Osteoblast (primary cell): Measurements from ENCODE around the gene SEPTIN12. TPM values are rescaled to one million over a fixed set of nuclear protein-coding genes. Genes with fewer than 3 reads are reported as not detected.

Experiments used
- DNase-seq: peaks from one replicate; pipeline ENCODE4 v3.0.0; 2011; ENCODE audit warnings: low spot score, mixed read lengths; ENCODE audit not compliant: insufficient read length; ENCODE audit errors: missing footprints
- H2AFZ ChIP-seq: 2 replicates; pipeline ENCODE4 v1.6.0; 2011; ENCODE audit warnings: mild to moderate bottlenecking, low read length
- H3K27ac ChIP-seq: 2 replicates; pipeline ENCODE4 v1.5.1; 2011; ENCODE audit warnings: mild to moderate bottlenecking, low read depth, low read length, moderate library complexity
- H3K27me3 ChIP-seq: 2 replicates; pipeline ENCODE4 v1.6.0; 2012; ENCODE audit warnings: mild to moderate bottlenecking, control low read depth, inconsistent platforms, low read length, moderate library complexity; ENCODE audit not compliant: insufficient read depth
- H3K36me3 ChIP-seq: 2 replicates; pipeline ENCODE4 v1.5.1; 2011; ENCODE audit warnings: mild to moderate bottlenecking, low read length, control low read depth, moderate library complexity; ENCODE audit not compliant: insufficient read depth
- H3K4me1 ChIP-seq: 2 replicates; pipeline ENCODE4 v1.5.1; 2011; ENCODE audit warnings: mild to moderate bottlenecking, low read length, control low read depth, moderate library complexity; ENCODE audit not compliant: insufficient read depth
- H3K4me2 ChIP-seq: 2 replicates; pipeline ENCODE4 v1.6.0; 2011; ENCODE audit warnings: mild to moderate bottlenecking, low read length; ENCODE audit not compliant: insufficient read depth
- H3K4me3 ChIP-seq: fragments of 200-600 bp; sonication (generic); 3 replicates; pipeline ENCODE4 v1.5.1; 2012; ENCODE audit warnings: mild to moderate bottlenecking, low read length, inconsistent platforms; ENCODE audit not compliant: insufficient read depth
- H3K79me2 ChIP-seq: 2 replicates; pipeline ENCODE4 v1.6.0; 2012; ENCODE audit warnings: mild to moderate bottlenecking, low read length, control low read depth, inconsistent platforms; ENCODE audit not compliant: insufficient read depth
- H3K9me3 ChIP-seq: 2 replicates; pipeline ENCODE4 v1.5.1; 2011; ENCODE audit warnings: low read depth, low read length, control low read depth
- H4K20me1 ChIP-seq: 2 replicates; pipeline ENCODE4 v1.6.0; 2012; ENCODE audit warnings: mild to moderate bottlenecking, low read length, control low read depth; ENCODE audit not compliant: insufficient read depth
- CTCF ChIP-seq: IDR thresholded peaks from 2 replicates; pipeline ENCODE4 v1.5.1; 2011; ENCODE audit warnings: mild to moderate bottlenecking, low read depth, low read length, moderate library complexity; ENCODE audit errors: extremely low read depth
- small RNA-seq: library from RNA; depleted of rRNA; stranded (forward); fragments of <200 nt; gene quantifications from one replicate; pipeline ENCODE3, GENCODE V24; 2012
- total RNA-seq: library from RNA; depleted of rRNA; stranded (reverse); fragments of >200 nt; gene quantifications from 2 replicates; pipeline ENCODE4 v1.2.3, GENCODE V29; 2012

The SEPTIN12 gene
- total RNA-seq, 1 donor, result not detected

- Histone ChIP-seq H4K20me1 (no peaks in the 10 kb centered on the region), H3K9me3 (no peaks in the 10 kb centered on the region), H3K27me3 (no peaks in the 10 kb centered on the region), H3K79me2 (peaks cover 35% of the 10 kb centered on the region), H3K4me3 (peak overlapping the region; percentile 99), H2AFZ (peak overlapping the region; percentile 89), H3K4me2 (peak overlapping the region; percentile 94), H3K36me3 (peaks cover 27% of the 10 kb centered on the region), H3K27ac (peak overlapping the region; percentile 24), H3K4me1 (peaks cover 6% of the 10 kb centered on the region)
- no peak for TF ChIP-seq CTCF
- no peak for DNase-seq
Observed at GRCh38 chr16:4733211-4733742, 54.9 kb downstream of the SEPTIN12 start.

DNA sequence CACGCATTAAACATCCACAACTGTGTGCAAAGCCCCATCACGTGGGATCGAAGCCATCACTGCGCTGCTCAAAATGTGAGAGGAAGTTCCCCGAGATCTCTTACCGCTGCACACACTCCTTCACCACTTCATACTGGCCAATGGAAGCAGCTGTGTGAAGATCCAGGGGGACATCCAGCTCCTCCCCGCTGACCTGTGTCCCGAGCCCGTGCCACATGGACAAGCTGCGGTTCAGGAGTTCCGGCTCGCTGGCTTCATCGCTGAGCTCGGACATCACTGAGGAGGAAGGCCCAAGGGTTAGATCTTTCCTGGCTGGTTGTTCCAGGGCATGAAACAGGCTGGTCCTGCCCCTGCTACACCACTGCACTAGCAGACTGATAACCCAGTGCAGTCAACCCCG lies 58.3 kb downstream of the SEPTIN12 start:
- Histone ChIP-seq H3K9me3 (no peaks in the 10 kb centered on the region), H3K4me1 (peaks cover under 1% of the 10 kb centered on the region)
- TF ChIP-seq CTCF, result no peak

GRCh38 chr16:4728676-4729075 lies 59.5 kb downstream of the SEPTIN12 start:
- no peak overlapping the region for H3K4me2 ChIP-seq
- peaks cover 31% of the 10 kb centered on the region for H3K79me2 ChIP-seq
- DNase-seq, result peak; percentile 36
- H3K4me1 ChIP-seq, result no peaks in the 10 kb centered on the region
- H3K27me3 ChIP-seq, result no peaks in the 10 kb centered on the region
- no peak overlapping the region for H3K4me3 ChIP-seq
- H3K9me3 ChIP-seq, result no peaks in the 10 kb centered on the region
- H4K20me1 ChIP-seq, result no peaks in the 10 kb centered on the region
- no peak for TF ChIP-seq CTCF
- peaks cover 42% of the 10 kb centered on the region for H3K36me3 ChIP-seq
- no peak overlapping the region for H2AFZ ChIP-seq
- H3K27ac ChIP-seq, result no peak overlapping the region

More for the DNA sequence above, 58.3 kb downstream of the SEPTIN12 start:
- no peak overlapping the region for H3K4me3 ChIP-seq
- no peak overlapping the region for H3K4me2 ChIP-seq
- no peaks in the 10 kb centered on the region for H4K20me1 ChIP-seq
- H3K79me2 ChIP-seq, result peaks cover 35% of the 10 kb centered on the region
- H3K27me3 ChIP-seq, result no peaks in the 10 kb centered on the region
- peaks cover 32% of the 10 kb centered on the region for H3K36me3 ChIP-seq
- no peak overlapping the region for H2AFZ ChIP-seq
- no peak overlapping the region for H3K27ac ChIP-seq
- peak; percentile 4 for DNase-seq

Small RNAs within 50 kb of the gene (small RNA-seq; reads per million reads assigned to genes)
- not detected for gene RF00017

Other genes with a start within 250 kb of the SEPTIN12 start
- 10.5 and 13.6 TPM in 2 replicates for gene CDIP1, start 249.6 kb downstream of the SEPTIN12 start, total RNA-seq
- gene C16orf96, start 232.0 kb downstream of the SEPTIN12 start, total RNA-seq, result under 0.01 TPM in 1 of 2 replicates, not detected in the other
- gene UBALD1, start 173.5 kb downstream of the SEPTIN12 start, total RNA-seq, result 6.2 and 9.4 TPM in 2 replicates
- 41.5 and 46.7 TPM in 2 replicates for gene MGRN1, start 163.5 kb downstream of the SEPTIN12 start, total RNA-seq
- gene NUDT16L1, start 94.8 kb downstream of the SEPTIN12 start, total RNA-seq, result 15.0 and 18.1 TPM in 2 replicates
- gene ANKS3, start 54.1 kb downstream of the SEPTIN12 start, total RNA-seq, result 31.2 and 39.4 TPM in 2 replicates
- 1.1 and 2.7 TPM in 2 replicates for gene DNAAF8, start 53.8 kb downstream of the SEPTIN12 start, total RNA-seq
- 14.5 and 16.2 TPM in 2 replicates for gene ZNF500, start 21.2 kb downstream of the SEPTIN12 start, total RNA-seq
- gene SMIM22, start 7.0 kb upstream of the SEPTIN12 start, total RNA-seq, result not detected in 2 replicates
- 15.9 and 17.1 TPM in 2 replicates for gene ROGDI, start 14.3 kb upstream of the SEPTIN12 start, total RNA-seq
- gene GLYR1, start 58.9 kb upstream of the SEPTIN12 start, total RNA-seq, result 48.0 and 48.1 TPM in 2 replicates
- 34.5 and 38.4 TPM in 2 replicates for gene UBN1, start 59.1 kb upstream of the SEPTIN12 start, total RNA-seq
- 24.2 and 27.1 TPM in 2 replicates for gene PPL, start 148.8 kb upstream of the SEPTIN12 start, total RNA-seq
- gene SEC14L5, start 170.0 kb upstream of the SEPTIN12 start, total RNA-seq, result under 0.01 and 0.29 TPM in 2 replicates
- gene NAGPA, start 245.6 kb upstream of the SEPTIN12 start, total RNA-seq, result 29.8 and 40.2 TPM in 2 replicates